NCI-H82 treated with DMSO at 0.1 percent for 48 hours (cell line): Measurements from ENCODE around the gene DCAF11.

ENCODE experiments used
- DNase-seq: peaks from one replicate; lab custom pipeline; 2025; ENCODE audit not compliant: unreplicated experiment; lab: John Stamatoyannopoulos, UW

DCAF11 gene

GRCh38 chr14:24114532-24115421 is at the start of gene DCAF11, which contains the start of gene NRL:
Gene DCAF11 (plus strand): TSS chr14:24114777. CDS start chr14:24115595, 818 bp downstream.
Gene NRL (minus strand): TSS chr14:24114949. CDS start chr14:24082848, 32,101 bp downstream.
- peak; percentile 97 for DNase-seq

- DNase-seq = no peak
Measured at GRCh38 chr14:24064856-24065255, 49.7 kb upstream of the DCAF11 start.

GRCh38 chr14:24065408-24065807 is 49.2 kb upstream of the DCAF11 start:
- DNase-seq = no peak

GRCh38 chr14:24066496-24067132 is 48.0 kb upstream of the DCAF11 start:
- no peak for DNase-seq

- DNase-seq = no peak
Measured at GRCh38 chr14:24067133-24068082, 47.2 kb upstream of the DCAF11 start.

GRCh38 chr14:24068711-24069410 is 45.7 kb upstream of the DCAF11 start:
- no peak for DNase-seq

GRCh38 chr14:24069411-24069735 is 45.2 kb upstream of the DCAF11 start:
- no peak for DNase-seq

- DNase-seq = peak; percentile 9
Measured at GRCh38 chr14:24070285-24071143, 44.1 kb upstream of the DCAF11 start.

- no peak for DNase-seq
Measured at GRCh38 chr14:24071144-24071697, 43.4 kb upstream of the DCAF11 start, which contains the start of gene CPNE6. Gene CPNE6 (plus strand): TSS chr14:24071562. CDS start chr14:24072937, 1,375 bp downstream.

- DNase-seq = no peak
Measured at GRCh38 chr14:24071836-24072430, 42.6 kb upstream of the DCAF11 start.

- no peak for DNase-seq
Measured at GRCh38 chr14:24072436-24072835, 42.1 kb upstream of the DCAF11 start.

GRCh38 chr14:24072881-24073877 is 41.4 kb upstream of the DCAF11 start:
- no peak for DNase-seq

GRCh38 chr14:24074625-24075484 is 39.7 kb upstream of the DCAF11 start:
- DNase-seq = no peak

GRCh38 chr14:24075485-24076301 is 38.9 kb upstream of the DCAF11 start:
- no peak for DNase-seq

- DNase-seq = no peak
Measured at GRCh38 chr14:24076302-24076601, 38.3 kb upstream of the DCAF11 start.

GRCh38 chr14:24077086-24077485 is 37.5 kb upstream of the DCAF11 start:
- DNase-seq = no peak
